GM18507 (cell line): Measurements from ENCODE around the gene CYP2W1.
"Not testable (repeated sequence)": the region's sequence is repeated elsewhere in the genome, so short reads cannot be mapped to it uniquely, and the experiment has no call there.

Experiments
- DNase-seq: peaks from one replicate; pipeline ENCODE4 v3.0.0; 2011; ENCODE audit warnings: low read depth; ENCODE audit not compliant: insufficient read length; ENCODE audit errors: extremely low spot score
- FAIRE-seq: peaks from 2 replicates; lab custom pipeline; 2011; peaks lifted over from hg19 to GRCh38; lab: Jason Lieb, UNC

The CYP2W1 gene

GRCh38 chr7:983004-983615 lies at the start of gene CYP2W1:
Gene CYP2W1, plus strand, starts transcription at chr7:983181. Its CDS starts 31 bp downstream, at chr7:983212.
- DNase-seq (no peak), FAIRE-seq (no peak)

GRCh38 chr7:934469-935163 lies 48.4 kb upstream of the CYP2W1 start:
- FAIRE-seq (no peak), DNase-seq (no peak)

- FAIRE-seq, result no peak
- no peak for DNase-seq
Observed at GRCh38 chr7:935164-935873, 47.7 kb upstream of the CYP2W1 start.

- FAIRE-seq (no peak), DNase-seq (no peak)
Observed at GRCh38 chr7:935874-936385, 47.1 kb upstream of the CYP2W1 start.

GRCh38 chr7:936386-937054 lies 46.5 kb upstream of the CYP2W1 start:
- FAIRE-seq (peak; percentile 96), DNase-seq (peak; percentile 71)

- FAIRE-seq (no peak), DNase-seq (no peak)
Observed at GRCh38 chr7:937856-938484, 45.0 kb upstream of the CYP2W1 start.

- DNase-seq, result no peak
- no peak for FAIRE-seq
Observed at GRCh38 chr7:938546-939185, 44.3 kb upstream of the CYP2W1 start.

- no peak for DNase-seq
- no peak for FAIRE-seq
Observed at GRCh38 chr7:939843-940242, 43.1 kb upstream of the CYP2W1 start.

- DNase-seq (no peak), FAIRE-seq (peak; percentile 47)
Observed at GRCh38 chr7:940599-941408, 42.2 kb upstream of the CYP2W1 start.

GRCh38 chr7:943793-944192 lies 39.2 kb upstream of the CYP2W1 start:
- not testable (repeated sequence) for FAIRE-seq, DNase-seq

GRCh38 chr7:944744-945143 lies 38.2 kb upstream of the CYP2W1 start:
- FAIRE-seq (no peak), DNase-seq (no peak)

GRCh38 chr7:945147-945555 lies 37.8 kb upstream of the CYP2W1 start:
- DNase-seq (no peak), FAIRE-seq (no peak)

- FAIRE-seq, result no peak
- DNase-seq, result no peak
Observed at GRCh38 chr7:945556-946255, 37.3 kb upstream of the CYP2W1 start.

- FAIRE-seq (no peak), DNase-seq (no peak)
Observed at GRCh38 chr7:946256-946996, 36.6 kb upstream of the CYP2W1 start.

GRCh38 chr7:947391-948210 lies 35.4 kb upstream of the CYP2W1 start:
- FAIRE-seq, result no peak

More at GRCh38 chr7:947391-948210, 35.4 kb upstream of the CYP2W1 start:
- no peak for DNase-seq
